GM19468 (cell line): Measurements from ENCODE around the gene CCDC124.
A peak's percentile ranks its signal among the peaks of the same experiment; 100 is the strongest.

ENCODE experiments used
- ATAC-seq: cut with Tn5 transposase; IDR thresholded peaks from one replicate; pipeline ENCODE4 v1.9.1; 2021; ENCODE audit warnings: mild to moderate bottlenecking, moderate library complexity, moderate number of reproducible peaks; ENCODE audit not compliant: unreplicated experiment; ENCODE audit errors: extremely low read depth

The CCDC124 gene

DNA sequence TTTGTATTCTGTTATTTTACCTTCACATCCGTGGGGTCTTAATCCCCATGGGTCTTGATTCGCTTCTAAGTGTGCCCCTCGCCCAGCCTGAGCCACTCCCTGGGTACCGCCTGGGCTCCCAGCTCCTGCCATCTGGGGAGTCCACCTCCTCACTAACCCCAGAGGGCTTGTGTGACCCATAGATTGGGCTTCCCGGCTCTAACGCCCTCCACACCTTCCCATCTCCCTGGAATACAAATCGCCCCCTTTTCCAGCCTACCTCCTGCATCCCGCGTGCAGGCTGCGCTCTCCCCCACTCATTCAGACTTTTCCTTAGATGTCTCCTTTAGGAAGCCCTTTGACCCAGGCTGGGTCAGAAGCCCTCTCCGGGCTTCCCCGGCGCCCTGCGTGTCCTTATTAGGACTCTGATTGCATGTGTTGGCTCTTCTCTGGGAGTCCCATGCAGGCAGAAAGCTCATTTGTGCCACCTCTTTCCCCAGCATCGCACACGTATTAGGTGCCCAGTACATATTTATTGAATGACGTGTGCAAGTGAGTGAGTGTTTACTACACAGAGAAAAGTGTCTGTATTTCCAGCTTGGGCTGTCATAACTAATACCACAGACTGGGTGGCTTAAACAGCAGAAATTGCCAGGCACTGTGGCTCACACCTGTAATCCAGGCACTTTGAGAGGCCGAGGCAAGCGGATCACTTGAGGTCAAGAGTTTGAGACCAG lies 757 bp downstream of the CCDC124 start:
- no peak for ATAC-seq

DNA sequence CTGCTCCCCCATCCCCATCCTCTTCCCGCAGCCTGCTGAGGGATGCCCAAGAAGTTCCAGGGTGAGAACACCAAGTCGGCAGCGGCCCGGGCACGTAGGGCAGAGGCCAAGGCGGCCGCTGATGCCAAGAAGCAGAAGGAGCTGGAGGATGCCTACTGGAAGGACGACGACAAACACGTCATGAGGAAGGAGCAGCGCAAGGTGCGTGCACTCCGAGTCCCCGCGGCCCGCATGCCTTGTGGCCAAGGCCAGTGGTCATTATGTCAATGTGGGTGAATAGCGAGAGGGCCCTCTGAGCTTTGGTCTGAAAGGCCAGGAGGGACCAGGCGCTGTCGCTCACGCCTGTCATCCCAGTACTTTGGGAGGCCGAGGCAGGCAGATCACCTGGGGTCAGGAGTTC lies 3.6 kb downstream of the CCDC124 start:
- ATAC-seq, result no peak

DNA sequence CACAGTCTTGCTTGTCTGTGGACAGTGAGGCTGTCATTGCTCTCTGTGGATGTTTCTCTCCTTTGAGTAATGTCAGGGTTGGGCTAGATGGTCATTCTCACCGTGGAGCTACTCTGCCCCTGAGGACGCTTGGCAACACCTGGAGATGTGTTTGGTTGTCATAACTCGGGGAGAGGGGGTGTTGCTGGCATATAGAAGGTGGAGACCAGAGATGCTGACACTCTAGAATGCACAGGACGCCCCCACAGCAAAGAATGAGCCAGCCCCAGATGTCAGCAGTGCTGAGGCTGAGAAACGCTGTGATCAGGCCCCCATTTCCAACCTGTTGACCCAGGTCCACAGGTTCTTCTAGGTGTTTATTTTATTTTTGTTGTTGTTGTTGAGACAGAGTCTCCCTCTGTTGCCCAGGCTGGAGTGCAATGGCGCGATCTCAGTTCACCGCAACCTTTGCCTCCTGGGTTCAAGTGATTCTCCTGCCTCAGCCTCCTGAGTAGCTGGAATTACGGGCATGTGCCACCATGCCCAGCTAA lies 4.6 kb downstream of the CCDC124 start:
- ATAC-seq, result no peak

DNA sequence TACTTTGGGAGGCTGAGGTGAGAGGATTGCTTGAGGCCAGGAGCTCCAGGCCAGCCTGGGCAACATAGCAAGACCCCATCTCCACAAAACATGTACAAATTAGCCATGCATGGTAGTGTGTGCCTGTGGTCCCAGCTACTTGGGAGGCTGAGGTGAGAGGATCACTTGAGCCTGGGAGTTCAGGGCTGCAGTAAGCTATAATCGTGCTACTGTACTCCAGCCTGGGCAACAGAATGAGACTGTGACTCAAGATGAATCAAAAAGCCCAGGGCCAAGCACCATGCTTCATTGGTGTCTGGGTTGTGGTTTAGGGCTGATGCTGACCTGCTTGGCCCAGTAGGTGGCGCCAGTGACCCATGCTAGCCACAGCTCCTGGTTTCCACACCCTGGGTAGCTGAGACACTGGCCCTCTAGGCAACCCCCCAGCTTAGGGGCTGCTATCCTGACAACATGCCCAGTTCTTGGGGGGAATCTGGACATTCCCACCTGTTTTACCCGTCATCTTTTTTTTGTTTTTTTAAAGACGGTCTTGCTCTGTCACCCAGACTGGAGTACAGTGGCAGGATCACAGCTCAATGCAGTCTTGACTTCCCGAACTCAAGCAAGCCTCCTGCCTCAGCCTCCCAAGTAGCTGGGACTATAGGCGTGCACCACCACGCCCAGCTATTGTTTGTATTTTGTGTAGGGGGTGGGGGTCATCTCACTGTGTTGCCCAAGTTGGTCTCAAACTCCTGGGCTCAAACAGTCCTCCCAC lies 5.5 kb downstream of the CCDC124 start:
- ATAC-seq, result no peak

DNA sequence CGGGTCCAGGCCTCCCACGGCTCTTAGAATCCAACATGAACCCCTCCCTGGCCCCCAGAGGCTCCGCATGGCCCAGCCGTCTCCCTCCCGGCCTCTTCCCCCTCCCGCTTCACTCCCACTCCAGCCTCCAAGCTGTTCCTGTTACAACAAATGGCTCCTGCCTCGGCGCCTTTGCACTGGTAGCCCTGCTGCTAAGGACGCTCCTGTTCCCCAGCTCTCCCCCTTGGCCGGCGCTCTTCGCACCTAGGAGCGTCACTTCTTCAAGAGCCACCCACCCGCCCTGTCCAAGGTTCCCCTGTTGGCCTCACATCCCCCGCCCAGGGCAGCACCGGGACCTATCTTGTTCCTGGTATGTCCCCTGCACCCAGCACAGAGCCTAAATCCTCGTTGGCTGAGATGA lies 9.4 kb downstream of the CCDC124 start:
- ATAC-seq, result no peak

DNA sequence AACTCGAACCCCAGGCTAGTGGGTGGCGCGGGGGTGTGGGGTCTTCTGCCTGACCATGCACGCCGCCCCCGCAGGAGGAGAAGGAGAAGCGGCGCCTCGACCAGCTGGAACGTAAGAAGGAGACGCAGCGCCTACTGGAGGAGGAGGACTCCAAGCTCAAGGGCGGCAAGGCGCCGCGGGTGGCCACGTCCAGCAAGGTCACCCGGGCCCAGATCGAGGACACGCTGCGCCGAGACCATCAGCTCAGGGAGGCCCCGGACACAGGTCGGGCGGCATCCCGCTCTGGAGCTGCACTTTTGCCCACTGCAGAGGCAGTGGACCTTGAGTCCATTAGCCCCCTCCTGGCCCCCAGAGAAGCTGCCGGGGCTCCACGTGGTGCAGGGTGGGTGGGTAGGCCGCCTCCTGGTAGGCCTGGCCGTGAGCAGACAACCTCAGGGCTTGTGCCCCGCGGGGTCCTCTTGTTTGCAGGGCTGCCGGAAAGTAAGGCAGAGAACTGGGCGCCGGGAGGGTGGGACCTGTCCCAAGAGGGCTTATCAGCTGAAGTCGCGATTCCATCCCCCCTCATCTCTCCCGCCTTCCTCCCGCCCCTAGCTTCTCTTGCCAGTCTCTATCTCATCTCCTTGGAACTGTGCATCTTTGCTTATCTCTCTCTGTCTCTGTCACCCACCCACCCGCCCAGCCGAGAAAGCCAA lies 9.9 kb downstream of the CCDC124 start:
- no peak for ATAC-seq

DNA sequence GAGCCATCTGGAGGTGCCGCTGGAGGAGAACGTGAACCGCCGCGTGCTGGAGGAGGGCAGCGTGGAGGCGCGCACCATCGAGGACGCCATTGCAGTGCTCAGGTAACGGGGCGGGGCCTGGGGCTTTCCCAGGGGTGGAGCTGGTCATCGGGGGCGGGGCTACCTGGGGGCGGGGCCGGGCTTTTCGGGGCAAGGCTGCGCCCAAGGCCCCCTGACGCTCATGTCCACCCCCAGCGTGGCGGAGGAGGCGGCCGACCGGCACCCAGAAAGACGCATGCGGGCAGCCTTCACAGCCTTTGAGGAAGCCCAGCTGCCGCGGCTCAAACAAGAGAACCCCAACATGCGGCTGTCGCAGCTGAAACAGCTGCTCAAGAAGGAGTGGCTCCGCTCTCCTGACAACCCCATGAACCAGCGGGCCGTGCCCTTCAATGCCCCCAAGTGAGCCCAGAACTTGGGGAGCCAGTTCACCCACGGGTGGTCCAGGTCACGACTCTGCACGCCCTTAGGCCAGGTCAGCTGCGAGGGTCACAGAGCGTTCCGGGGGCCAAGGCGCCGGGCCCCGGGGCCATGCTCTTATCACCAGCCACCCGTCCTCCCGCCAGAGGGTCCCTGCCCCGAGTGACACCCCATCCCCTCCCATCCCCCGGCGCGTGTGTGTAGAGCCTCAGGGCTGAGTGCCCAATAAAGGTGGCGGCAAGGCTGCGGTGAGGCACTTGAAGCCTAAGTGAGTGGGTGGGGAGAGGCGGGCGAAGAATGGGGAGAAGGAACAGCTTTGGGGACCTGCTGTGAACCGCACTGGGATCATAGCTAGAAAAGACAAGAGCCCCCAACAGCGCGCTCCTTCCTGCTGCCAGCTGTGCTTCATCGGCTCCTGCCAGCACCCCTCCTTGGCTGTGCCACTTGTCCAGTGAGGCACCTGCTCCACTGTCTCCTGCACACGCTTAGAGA lies 10.7 kb downstream of the CCDC124 start:
- no peak for ATAC-seq

DNA sequence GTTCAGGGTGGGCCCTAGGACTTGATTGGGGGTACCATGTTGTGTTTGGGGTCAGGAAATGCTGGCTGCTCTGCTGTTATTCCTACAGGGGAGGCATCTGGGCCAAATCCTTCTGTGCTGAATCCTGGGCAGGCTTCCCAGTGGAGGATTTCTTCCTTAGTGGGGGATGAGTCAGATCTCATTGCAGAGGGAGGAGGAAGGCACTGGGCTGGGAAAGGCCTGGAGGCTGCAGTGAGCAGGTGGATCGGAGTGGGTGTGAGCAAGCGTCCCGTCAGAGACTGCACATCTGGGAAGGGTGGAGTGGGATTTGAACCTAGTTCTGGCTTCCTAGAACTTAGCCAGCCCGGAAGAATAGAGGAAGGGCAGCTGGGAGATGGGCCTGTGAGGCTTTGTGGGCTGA lies 11.5 kb downstream of the CCDC124 start:
- ATAC-seq, result no peak

DNA sequence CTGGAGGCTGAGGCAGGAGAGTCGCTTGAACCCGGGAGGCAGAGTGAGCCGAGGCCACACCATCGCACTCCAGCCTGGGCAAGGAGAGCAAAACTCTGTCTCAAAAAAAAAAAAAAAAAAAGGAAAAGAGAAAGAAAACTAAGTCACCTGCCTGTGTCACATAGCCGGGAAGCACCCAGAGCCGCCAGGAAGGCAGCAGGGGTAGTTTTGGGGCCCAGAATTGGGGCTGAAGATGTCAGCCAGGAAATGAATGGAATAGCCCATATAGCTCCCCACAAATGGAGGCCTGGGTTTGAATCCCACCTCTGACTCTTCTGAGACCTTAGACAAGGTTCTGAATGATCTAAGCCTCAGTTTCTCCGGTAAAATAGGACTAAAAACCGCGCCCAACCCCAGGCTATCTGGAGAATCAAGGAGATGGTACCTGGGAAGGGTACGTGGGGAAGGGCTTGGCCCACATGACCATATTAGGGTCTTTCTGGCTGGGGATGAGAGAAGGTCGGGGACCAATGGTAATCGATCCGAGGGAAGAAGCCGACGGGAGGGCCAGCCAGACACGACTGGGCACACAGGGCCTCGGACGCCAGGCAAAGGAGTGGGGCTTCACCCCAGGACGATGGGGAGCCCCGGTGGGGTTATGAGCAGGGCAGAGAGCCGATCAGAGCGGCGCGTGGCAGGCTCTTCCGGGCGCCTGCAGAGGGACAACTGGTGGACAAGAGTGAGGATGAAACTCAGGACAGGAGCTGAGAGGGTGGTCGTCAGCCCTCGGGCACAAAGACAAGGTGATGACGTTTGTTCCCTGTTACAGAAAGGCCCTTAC lies 14.4 kb downstream of the CCDC124 start:
- ATAC-seq, result no peak

DNA sequence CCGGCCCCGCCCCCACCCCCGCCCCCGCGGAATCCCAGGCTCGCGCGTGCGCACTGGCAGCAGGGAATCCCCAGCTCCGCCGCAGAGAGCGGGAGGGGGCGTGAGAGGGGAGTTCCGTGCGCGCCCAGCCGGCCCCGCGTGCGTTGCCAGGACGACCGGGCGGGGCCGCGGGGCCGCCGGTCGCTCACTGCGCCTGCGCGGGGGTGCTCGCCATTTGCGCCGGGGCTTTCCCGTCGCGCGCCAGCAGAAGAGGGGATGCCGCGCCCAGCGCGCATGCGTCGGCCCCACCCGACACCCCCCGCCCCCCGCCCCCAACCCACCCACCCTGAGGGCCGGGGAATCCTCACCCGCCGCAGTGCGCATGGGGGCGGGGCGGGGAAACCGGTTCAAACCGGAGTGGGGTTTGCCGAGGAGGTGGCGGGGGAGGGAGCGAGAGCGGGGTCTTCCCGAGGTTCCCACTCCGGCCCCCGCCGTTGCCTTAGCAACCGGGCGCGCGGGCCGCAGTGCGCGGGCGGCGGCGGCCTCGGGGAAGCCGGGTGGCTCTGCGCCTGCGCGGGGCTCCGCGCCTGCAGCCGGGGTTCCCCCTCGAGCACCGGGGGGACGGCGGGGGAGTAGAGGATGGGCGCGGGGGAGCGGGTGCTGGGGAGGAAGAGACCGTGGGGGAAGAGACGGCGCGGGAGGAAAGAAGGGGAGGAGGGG lies 15.1 kb downstream of the CCDC124 start:
- peak; percentile 79 for ATAC-seq

DNA sequence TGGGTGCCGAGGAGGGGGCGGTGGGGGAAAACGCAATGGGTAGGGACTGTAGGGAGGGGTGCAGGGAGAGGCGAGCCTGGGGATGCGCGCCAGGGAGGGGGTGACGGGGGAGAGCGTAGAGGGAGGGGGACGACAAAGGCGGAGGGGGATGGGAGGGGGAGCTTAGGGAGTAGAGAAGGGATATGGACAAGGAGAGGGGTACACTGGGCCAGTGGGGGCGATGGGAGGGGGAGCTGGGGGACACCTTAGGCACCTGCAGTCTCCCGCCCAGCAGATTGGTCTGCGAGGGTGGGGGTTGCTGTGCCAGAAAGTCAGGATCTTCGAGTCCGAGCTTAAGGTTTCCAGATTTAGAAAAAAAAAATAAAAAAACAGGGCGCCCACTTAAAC lies 15.7 kb downstream of the CCDC124 start:
- ATAC-seq, result no peak

DNA sequence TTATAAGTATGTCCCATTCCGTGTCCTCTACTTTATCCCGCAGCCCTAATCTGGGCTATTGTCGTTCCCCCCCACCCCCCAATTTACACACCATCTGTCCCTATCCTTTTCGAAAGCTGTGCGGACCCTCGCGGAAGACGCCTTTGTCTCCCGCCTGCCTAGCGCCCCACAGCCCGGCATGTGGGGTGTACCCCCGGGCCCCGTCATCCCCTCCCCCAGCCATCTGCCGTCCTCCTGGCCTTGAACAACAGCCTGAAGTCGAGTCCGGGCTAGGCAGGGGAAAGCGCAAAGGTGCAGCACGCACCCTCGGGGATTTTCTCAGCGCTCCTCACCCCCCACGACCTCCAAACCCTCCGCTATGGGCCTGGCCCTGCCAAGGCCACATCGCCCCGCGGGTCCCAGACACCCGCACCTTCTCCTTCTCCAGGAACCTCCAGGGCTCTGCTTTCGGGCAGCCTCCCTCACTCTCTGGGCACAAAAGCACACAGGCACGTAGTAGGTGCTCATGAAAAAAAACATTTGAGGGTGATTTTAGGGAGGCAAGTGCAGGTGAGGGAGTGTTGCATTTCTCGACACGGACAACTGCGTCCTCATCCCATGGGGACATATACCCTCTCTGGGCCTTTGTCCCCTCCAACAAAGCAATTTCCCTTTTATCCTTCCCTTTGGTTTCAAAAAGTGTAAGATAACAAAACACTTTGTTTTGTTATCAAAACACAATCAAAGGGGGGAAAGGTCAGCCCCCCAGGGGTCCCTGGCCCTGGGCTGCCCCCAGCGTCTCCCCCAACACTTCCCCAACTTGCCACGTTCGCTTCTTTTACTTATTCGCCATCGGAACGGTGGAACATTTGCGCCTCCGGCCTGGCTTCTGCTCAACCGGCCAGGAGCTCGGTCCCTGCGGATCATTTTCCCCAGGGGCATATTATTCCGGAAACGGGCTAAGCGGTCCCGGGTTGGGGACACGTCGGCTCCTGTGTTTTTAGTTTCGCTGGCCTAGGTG lies 16.4 kb downstream of the CCDC124 start:
- no peak for ATAC-seq

DNA sequence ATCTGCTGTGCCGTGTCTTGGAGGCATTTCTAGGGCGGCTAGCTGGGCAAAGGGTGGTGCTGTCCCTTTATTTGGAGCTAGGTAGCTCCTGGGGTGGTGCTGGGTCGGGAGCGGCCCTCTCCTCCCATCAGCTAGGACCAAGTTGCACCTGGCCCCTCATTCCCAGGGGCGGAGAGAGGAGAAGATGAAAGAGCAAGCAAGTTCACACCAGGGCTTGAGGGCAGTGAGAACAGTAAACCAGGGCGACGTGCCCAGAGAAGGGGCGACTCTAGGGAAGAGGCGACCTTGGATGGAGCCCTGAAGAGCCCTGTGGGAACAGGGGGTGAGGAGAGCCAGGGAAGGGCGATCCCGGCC lies 17.1 kb downstream of the CCDC124 start:
- ATAC-seq, result no peak

DNA sequence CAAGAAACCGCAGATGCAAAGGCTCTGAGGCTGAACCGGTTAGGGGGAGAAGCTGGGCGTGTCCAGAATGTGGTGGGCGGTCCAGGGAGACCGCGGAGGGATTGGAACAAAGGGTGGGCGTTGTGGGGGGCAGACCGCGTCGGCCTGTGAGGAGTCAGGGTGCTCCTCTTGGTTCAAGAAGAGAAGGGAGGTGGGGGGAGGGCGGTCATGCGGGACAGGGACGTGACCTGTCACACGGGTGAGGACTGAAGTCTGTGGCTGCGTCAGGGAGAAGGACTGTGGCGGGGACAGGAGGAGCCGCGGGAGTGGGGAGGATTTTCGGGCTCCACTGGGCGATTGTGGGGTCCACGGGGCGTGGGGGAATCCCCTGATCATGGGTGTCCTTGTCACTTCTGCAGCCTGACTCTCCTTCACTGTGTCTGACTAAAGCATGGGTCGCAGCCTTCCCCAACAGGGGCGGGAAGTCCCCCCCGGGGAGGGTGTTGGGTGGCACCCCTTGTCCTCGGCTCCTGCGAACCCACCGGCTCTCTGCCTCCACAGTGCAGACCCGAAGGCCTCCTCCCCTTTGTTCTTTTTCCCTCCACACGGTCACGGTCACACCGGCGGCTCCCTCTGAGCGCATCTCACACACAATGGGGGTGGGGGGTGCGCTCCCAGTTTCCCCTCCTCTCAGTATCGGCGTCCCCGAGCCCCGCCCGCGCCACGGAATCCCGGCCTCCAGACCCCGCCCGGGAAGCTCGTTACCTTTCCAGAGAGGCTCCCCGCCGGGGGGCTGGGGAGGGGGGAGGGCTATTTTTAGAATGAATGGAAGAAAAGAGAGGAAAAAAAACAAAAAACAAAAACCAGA lies 17.7 kb downstream of the CCDC124 start:
- ATAC-seq, result no peak

DNA sequence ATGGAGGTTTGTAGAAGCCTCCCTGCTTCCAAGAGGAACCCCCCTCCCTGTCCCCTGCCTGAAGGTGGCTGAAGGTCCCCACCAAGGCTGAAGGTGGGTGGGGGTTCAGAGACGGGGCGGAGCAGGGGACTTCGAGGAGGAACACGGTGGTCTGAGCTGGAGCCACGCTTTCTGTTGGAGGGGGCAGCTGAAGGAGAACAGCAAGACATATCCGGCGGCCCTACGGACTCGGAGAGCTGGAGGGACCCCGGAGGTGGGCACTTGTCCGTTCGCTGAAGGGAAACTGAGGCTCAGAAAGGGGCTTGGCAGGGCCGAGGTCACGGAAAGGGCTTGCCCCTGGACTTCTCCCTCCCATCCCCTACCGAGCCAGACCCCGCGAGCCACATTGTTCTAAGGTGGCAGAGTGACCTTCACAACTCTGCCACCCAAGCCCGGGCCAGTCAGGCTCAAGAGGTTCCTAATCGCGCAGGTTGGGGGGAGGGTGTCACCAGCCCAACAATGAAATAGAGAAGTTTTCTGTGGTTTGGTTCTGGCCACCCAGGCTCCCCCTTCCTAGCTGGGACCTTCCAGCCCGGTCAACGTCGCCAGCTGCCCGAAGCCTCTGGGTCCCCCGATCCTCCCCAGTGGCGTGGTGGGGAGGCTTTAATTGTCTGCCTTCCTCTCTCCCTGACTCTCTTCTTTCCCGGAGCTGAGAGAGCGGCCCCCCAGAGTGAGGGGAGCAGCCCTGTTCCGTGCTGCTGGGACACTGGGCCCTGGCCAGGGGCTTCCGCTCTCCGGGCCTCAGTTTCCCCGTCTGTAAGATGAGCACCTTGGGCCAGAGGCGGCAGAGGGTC lies 18.6 kb downstream of the CCDC124 start:
- no peak for ATAC-seq
